Prostate gland (tissue), 2 donors: Measurements from ENCODE around the gene HOXB7. TPM values are rescaled to one million over a fixed set of nuclear protein-coding genes. Genes with fewer than 3 reads are reported as not detected.

Source experiments
- DNase-seq: peaks from one replicate; pipeline ENCODE4 v3.0.0-alpha.2; 2019; ENCODE audit warnings: low spot score
- H3K27ac ChIP-seq, 2 donors: fragments of 200-600 bp; sonication (generic); 2 replicates each; pipeline ENCODE4 v1.5.1; 2017 to 2019
- H3K27me3 ChIP-seq: fragments of 200-600 bp; sonication (generic); replicated peaks from 2 replicates; pipeline ENCODE4 v1.5.1; 2019; ENCODE audit not compliant: insufficient read depth
- H3K36me3 ChIP-seq, 2 donors: fragments of 200-600 bp; sonication (generic); 1 replicate in 1 of 2; 2 replicates in 1 of 2; pipeline versions ENCODE4 v1.5.1 to v1.8.1; 2017 to 2019
- H3K4me1 ChIP-seq: fragments of 200-600 bp; sonication (generic); replicated peaks from 2 replicates; pipeline ENCODE4 v1.5.1; 2019
- H3K4me3 ChIP-seq, 2 donors: fragments of 200-600 bp; sonication (generic); 2 replicates each; pipeline ENCODE4 v1.5.1; 2017 to 2019
- H3K9me3 ChIP-seq: fragments of 200-600 bp; sonication (generic); 2 replicates; pipeline ENCODE4 v1.5.1; 2017
- POLR2A ChIP-seq: fragments of 450-650 bp; IDR thresholded peaks from one replicate; pipeline ENCODE4 v1.6.1; 2016; ENCODE audit warnings: antibody characterized with exemption, mild to moderate bottlenecking
- POLR2AphosphoS5 ChIP-seq: sonication (generic); formaldehyde crosslinking; IDR thresholded peaks from one replicate; pipeline ENCODE4 v1.6.1; 2017; ENCODE audit warnings: antibody characterized with exemption
- WGBS: methylation state at CpG from one replicate; pipeline ENCODE4 v1.1.5; 2018; 5-methylcytosine and 5-hydroxymethylcytosine counted together
- intact Hi-C: fragments of 100-400 bp; cut with DNase I; formaldehyde crosslinking; loops from one replicate; pipeline ENCODE4 v1.14.2; 2022
- microRNA counts, 2 donors: library from miRNA; unstranded; fragments of <30 nt; microRNA quantifications; one replicate each; lab custom pipeline; 2016 to 2017
- microRNA-seq: library from miRNA; unstranded; fragments of <30 nt; microRNA quantifications from one replicate; pipeline ENCODE4, GENCODE V29; 2016
- small RNA-seq, 2 donors: library from RNA; depleted of rRNA; stranded (forward); fragments of <200 nt; gene quantifications; one replicate each; pipeline ENCODE3, GENCODE V24; 2016
- total RNA-seq, 2 donors: library from RNA; depleted of rRNA; stranded (reverse); fragments of >200 nt; gene quantifications; one replicate each; pipeline ENCODE4 v1.1.0, GENCODE V29; 2016
- TF ChIP-seq, protein P1 (sequence below), 4 experiments: fragments of 200-600 bp in 2 of 4; fragments of 450-650 bp in 2 of 4; sonication (generic) in 2 of 4; IDR thresholded peaks; 1 replicate in 3 of 4; 2 replicates in 1 of 4; pipeline ENCODE4 v1.5.1; 2016 to 2019; ENCODE audit warnings: antibody characterized with exemption in 4 of 4, mild to moderate bottlenecking in 2 of 4, moderate library complexity in 2 of 4

HOXB7 gene
- total RNA-seq, 2 donors from 2014 or later: 0.73 to 3.4 TPM

DNA sequence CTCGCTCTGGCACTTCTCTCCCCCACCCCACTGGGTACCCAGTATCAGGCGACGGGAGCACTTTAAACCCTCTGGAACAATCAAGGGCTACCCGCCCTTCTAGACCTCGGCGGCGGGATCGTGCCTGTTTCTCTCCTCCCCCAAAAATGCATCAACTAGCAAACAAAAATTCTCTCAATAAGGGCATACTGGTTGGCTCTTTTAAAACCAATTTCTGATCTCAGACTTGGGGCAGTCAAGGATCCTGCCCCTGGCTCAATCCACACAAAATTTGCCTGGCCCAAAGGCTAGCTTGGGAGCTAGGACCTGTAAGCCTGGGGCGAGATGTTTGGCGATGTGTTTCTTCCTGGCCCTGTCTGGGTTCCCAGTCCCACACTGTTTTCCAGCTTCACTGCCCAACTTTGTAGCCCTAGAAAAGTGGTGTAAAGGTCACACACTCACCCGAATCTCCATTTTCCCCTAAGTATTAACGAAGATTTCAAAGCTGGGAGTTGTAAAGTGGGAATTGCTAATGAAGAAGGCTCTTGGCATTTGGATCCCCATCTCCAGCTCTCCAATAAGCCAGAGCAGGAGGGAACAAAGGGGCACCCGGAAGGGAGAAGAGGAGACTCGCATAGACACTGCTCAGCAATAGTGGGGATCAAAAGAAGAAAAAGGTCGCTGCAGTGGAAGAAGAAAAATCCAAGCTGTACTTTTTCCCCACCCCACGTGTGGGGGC, 51.5 kb downstream of the HOXB7 start:
- Histone ChIP-seq H3K36me3 (no peaks in the 10 kb centered on the region), H3K4me1 (no peaks in the 10 kb centered on the region), H3K27me3 (no peaks in the 10 kb centered on the region), H3K4me3 (no peak overlapping the region), H3K9me3 (no peaks in the 10 kb centered on the region), H3K27ac (no peak overlapping the region)
- no peak for DNase-seq
- intact Hi-C loops: no loop called here
- TF ChIP-seq, protein P1, sequence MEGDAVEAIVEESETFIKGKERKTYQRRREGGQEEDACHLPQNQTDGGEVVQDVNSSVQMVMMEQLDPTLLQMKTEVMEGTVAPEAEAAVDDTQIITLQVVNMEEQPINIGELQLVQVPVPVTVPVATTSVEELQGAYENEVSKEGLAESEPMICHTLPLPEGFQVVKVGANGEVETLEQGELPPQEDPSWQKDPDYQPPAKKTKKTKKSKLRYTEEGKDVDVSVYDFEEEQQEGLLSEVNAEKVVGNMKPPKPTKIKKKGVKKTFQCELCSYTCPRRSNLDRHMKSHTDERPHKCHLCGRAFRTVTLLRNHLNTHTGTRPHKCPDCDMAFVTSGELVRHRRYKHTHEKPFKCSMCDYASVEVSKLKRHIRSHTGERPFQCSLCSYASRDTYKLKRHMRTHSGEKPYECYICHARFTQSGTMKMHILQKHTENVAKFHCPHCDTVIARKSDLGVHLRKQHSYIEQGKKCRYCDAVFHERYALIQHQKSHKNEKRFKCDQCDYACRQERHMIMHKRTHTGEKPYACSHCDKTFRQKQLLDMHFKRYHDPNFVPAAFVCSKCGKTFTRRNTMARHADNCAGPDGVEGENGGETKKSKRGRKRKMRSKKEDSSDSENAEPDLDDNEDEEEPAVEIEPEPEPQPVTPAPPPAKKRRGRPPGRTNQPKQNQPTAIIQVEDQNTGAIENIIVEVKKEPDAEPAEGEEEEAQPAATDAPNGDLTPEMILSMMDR (IDR thresholded peaks at IDR 0.05): no peak
- TF ChIP-seq POLR2AphosphoS5 (no peak), POLR2A (no peak)
- WGBS: 92% methylated on average over 16 of the region's 16 CpGs

DNA sequence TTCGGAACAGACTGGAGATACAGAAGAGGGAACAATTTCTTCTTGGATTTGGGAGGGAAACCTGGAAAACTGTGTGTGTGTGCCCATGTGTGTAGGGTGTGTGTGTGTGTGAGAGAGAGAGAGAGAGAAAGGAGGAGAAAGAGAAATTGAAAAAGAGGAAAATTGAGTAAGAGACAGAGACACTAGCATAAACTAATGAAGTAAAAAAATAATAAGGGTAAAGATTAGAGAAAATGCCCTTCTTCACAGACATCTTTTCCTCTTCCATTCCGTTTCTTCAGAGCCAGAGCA, 52.0 kb downstream of the HOXB7 start:
- WGBS: 100% methylated on average over 2 of the region's 2 CpGs
- no peaks in the 10 kb centered on the region for H3K4me1 ChIP-seq
- no peak overlapping the region for H3K4me3 ChIP-seq
- no peaks in the 10 kb centered on the region for H3K36me3 ChIP-seq
- H3K27me3 ChIP-seq: no peaks in the 10 kb centered on the region
- DNase-seq: no peak
- no peaks in the 10 kb centered on the region for H3K9me3 ChIP-seq
- H3K27ac ChIP-seq: no peak overlapping the region
- intact Hi-C loops: no loop called here
- TF ChIP-seq, protein P1 (IDR thresholded peaks at IDR 0.05): no peak
- TF ChIP-seq POLR2A: no peak
- TF ChIP-seq POLR2AphosphoS5: no peak

DNA sequence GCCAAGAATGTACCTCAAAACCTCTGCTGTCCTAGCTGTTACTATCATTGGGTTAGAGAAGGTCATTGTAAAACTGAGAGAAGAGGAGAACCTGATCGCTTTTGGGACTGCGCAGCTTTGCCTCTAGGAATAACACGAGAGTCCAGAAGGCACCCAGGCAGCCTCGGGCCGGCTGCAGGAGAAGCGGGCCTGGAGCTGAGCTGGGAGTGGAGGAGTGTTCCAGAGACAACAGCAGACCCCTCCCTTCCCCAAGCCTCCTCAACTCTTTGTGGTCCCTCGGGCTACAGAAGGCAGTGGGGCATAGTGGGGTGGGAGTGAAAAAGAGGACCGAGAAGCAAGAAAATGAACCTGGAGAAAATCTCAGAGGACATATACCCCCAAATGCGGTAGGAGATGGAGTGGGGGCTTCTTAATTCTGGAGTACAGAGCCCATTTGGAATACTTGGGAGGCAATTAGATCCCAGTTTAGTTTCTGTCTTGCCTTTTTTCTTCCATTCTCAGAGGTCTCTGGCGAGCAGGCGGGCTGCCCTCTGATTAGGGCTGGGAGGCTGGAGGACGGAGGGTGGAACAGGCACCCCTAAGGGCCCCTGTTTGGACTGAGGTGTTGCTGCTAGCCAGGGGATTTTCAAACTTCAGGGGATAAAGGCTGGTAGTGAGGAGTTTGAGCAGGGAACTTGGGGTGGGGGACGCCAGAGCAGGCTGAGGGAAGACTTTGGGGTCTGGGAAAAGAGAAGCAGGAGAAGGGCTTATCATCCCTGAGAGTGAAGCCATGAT, 52.6 kb downstream of the HOXB7 start:
- H3K4me1 ChIP-seq: no peaks in the 10 kb centered on the region

More for the DNA sequence above, 52.6 kb downstream of the HOXB7 start:
- 94% methylated on average over 13 of the region's 13 CpGs for WGBS
- Histone ChIP-seq H3K27me3 (no peaks in the 10 kb centered on the region), H3K9me3 (no peaks in the 10 kb centered on the region), H3K27ac (peak overlapping the region in 1 of 2 donors; percentile 73), H3K4me3 (no peak overlapping the region), H3K36me3 (no peaks in the 10 kb centered on the region)
- DNase-seq: no peak
- intact Hi-C loops: no loop called here
- TF ChIP-seq, protein P1 (IDR thresholded peaks at IDR 0.05): no peak
- TF ChIP-seq POLR2AphosphoS5: no peak
- no peak for TF ChIP-seq POLR2A

MicroRNAs within 50 kb of the gene (microRNA counts, 767-probe panel; counts per million panel counts)
- microRNA hsa-miR-10a-5p (lab: Ali Mortazavi, UCI): 2,273 to 2,894 counts per million in 2 donors

Small RNAs within 50 kb of the gene (microRNA-seq; reads per million reads assigned to microRNA genes)
- gene MIR196A1: 0.42 reads per million

Small RNAs within 50 kb of the gene (small RNA-seq; reads per million reads assigned to genes)
- 0 to 0.19 reads per million in 2 donors for gene MIR196A1

Other genes starting within 250 kb of the HOXB7 start
- gene SKAP1, start 180.8 kb downstream of the HOXB7 start, total RNA-seq: 1 to 10 TPM; 1.1 to 1.4 TPM
- not detected for gene HOXB1, start 80.0 kb downstream of the HOXB7 start, total RNA-seq
- 1 to 10 TPM; 4.1 to 9.5 TPM for gene HOXB2, start 65.9 kb downstream of the HOXB7 start, total RNA-seq
- 1 to 10 TPM in 1 of 2 donors, under 1 TPM in 1; 0.41 to 1.1 TPM for gene HOXB4, start 32.7 kb downstream of the HOXB7 start, total RNA-seq
- gene HOXB3, start 20.8 kb downstream of the HOXB7 start, total RNA-seq: 10 to 100 TPM in 1 of 2 donors, 1 to 10 TPM in 1; 7.8 to 11.4 TPM
- 1 to 10 TPM in 1 of 2 donors, under 1 TPM in 1; 0.36 to 1.1 TPM for gene HOXB5, start 17.2 kb downstream of the HOXB7 start, total RNA-seq
- under 1 TPM; 0.27 to 0.40 TPM for gene HOXB6, start 6.0 kb downstream of the HOXB7 start, total RNA-seq
- gene HOXB8, start 4.3 kb upstream of the HOXB7 start, total RNA-seq: under 1 TPM; 0.09 to 0.97 TPM
- under 1 TPM; 0.09 to 0.68 TPM for gene HOXB9, start 15.3 kb upstream of the HOXB7 start, total RNA-seq
- 100 to 1,000 TPM in 1 of 2 donors, 10 to 100 TPM in 1; 56.7 to 243 TPM for gene PRAC1, start 111.5 kb upstream of the HOXB7 start, total RNA-seq
- 100 to 1,000 TPM in 1 of 2 donors, 1 to 10 TPM in 1; 9.6 to 135 TPM for gene PRAC2, start 112.2 kb upstream of the HOXB7 start, total RNA-seq
- 100 to 1,000 TPM in 1 of 2 donors, 10 to 100 TPM in 1; 78.7 to 249 TPM for gene HOXB13, start 117.7 kb upstream of the HOXB7 start, total RNA-seq
- gene TTLL6, start 206.2 kb upstream of the HOXB7 start, total RNA-seq: 1 to 10 TPM in 1 of 2 donors, under 1 TPM in 1; 0.23 to 4.0 TPM
- 10 to 100 TPM; 60.1 to 78.8 TPM for gene CALCOCO2, start 220.0 kb upstream of the HOXB7 start, total RNA-seq